Esophagus muscularis mucosa (tissue), 4 donors: ENCODE data around the gene WDFY2.

Experiments
- EP300 ChIP-seq: sonication (generic); formaldehyde crosslinking; IDR thresholded peaks from one replicate; pipeline ENCODE4 v1.6.1; 2017; ENCODE audit warnings: antibody characterized with exemption
- POLR2A ChIP-seq: fragments of 450-650 bp; IDR thresholded peaks from one replicate; pipeline ENCODE4 v1.6.1; 2017; ENCODE audit warnings: antibody characterized with exemption, moderate library complexity, mild to moderate bottlenecking, low read depth
- POLR2AphosphoS5 ChIP-seq, 2 donors: sonication (generic); formaldehyde crosslinking; IDR thresholded peaks; one replicate each; pipeline ENCODE4 v1.6.1; 2017; ENCODE audit warnings: antibody characterized with exemption in 2 of 2
- TF ChIP-seq, protein P1 (sequence below), 3 experiments: fragments of 200-600 bp in 2 of 3; fragments of 450-650 bp in 1 of 3; sonication (generic) in 2 of 3; IDR thresholded peaks; one replicate each; pipeline ENCODE4 v1.5.1; 2017 to 2019; ENCODE audit warnings: antibody characterized with exemption in 3 of 3, mild to moderate bottlenecking in 2 of 3, moderate library complexity in 1 of 3

DNA sequence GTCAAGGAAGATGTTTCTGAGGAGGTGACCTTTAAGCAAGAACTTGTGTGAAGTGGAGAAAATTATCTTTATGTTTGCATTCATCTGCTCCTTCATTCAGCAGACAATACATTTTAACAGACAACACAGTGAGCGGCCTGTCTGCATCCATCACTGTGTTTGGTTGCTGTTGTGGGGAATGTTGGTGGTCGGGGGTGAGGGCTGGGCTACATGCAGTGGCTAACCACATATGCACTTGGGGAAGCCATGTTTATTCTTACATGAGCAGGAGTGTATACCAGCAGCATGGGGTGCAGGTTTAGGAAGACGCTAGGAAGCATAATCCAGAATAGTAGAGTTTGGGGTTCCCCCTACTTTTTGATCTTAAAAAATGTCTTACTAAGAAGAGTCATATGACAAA, 153.3 kb downstream of the WDFY2 start:
- TF ChIP-seq POLR2AphosphoS5 (IDR thresholded peaks at IDR 0.05) (no peak), EP300 (no peak), POLR2A (no peak)
- TF ChIP-seq, protein P1, sequence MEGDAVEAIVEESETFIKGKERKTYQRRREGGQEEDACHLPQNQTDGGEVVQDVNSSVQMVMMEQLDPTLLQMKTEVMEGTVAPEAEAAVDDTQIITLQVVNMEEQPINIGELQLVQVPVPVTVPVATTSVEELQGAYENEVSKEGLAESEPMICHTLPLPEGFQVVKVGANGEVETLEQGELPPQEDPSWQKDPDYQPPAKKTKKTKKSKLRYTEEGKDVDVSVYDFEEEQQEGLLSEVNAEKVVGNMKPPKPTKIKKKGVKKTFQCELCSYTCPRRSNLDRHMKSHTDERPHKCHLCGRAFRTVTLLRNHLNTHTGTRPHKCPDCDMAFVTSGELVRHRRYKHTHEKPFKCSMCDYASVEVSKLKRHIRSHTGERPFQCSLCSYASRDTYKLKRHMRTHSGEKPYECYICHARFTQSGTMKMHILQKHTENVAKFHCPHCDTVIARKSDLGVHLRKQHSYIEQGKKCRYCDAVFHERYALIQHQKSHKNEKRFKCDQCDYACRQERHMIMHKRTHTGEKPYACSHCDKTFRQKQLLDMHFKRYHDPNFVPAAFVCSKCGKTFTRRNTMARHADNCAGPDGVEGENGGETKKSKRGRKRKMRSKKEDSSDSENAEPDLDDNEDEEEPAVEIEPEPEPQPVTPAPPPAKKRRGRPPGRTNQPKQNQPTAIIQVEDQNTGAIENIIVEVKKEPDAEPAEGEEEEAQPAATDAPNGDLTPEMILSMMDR (IDR thresholded peaks at IDR 0.05) = no peak
